Activated T-cell treated with anti-CD3 and anti-CD28 coated beads for 1 hour (primary cell): Measurements from ENCODE around the gene TRERF1.
"Not testable (repeated sequence)": the region's sequence is repeated elsewhere in the genome, so short reads cannot be mapped to it uniquely, and the experiment has no call there.

Experiments
- DNase-seq: peaks from one replicate; pipeline ENCODE4 v3.0.0-alpha.2; 2020; ENCODE audit warnings: low read depth

The TRERF1 gene

GRCh38 chr6:42449917-42450476, 1.7 kb downstream of the TRERF1 start:
- no peak for DNase-seq

GRCh38 chr6:42448927-42449659, 2.6 kb downstream of the TRERF1 start:
- no peak for DNase-seq

GRCh38 chr6:42448391-42448790, 3.3 kb downstream of the TRERF1 start:
- DNase-seq: no peak

GRCh38 chr6:42446996-42447395, 4.7 kb downstream of the TRERF1 start:
- no peak for DNase-seq

GRCh38 chr6:42446370-42446769, 5.4 kb downstream of the TRERF1 start:
- DNase-seq: no peak

GRCh38 chr6:42445955-42446354, 5.8 kb downstream of the TRERF1 start:
- not testable (repeated sequence) for DNase-seq

GRCh38 chr6:42443312-42444060, 8.2 kb downstream of the TRERF1 start:
- no peak for DNase-seq

GRCh38 chr6:42441697-42442081, 10.0 kb downstream of the TRERF1 start:
- DNase-seq: no peak

GRCh38 chr6:42440778-42441696, 10.7 kb downstream of the TRERF1 start:
- no peak for DNase-seq

GRCh38 chr6:42440027-42440426, 11.7 kb downstream of the TRERF1 start:
- DNase-seq: no peak

- no peak for DNase-seq
Observed at GRCh38 chr6:42436825-42437224, 14.9 kb downstream of the TRERF1 start.

- no peak for DNase-seq
Observed at GRCh38 chr6:42434237-42434636, 17.5 kb downstream of the TRERF1 start.

GRCh38 chr6:42433409-42433808, 18.3 kb downstream of the TRERF1 start:
- no peak for DNase-seq

- no peak for DNase-seq
Observed at GRCh38 chr6:42431877-42432276, 19.8 kb downstream of the TRERF1 start.

GRCh38 chr6:42431356-42431755, 20.4 kb downstream of the TRERF1 start:
- no peak for DNase-seq

- DNase-seq: no peak
Observed at GRCh38 chr6:42429836-42430235, 21.9 kb downstream of the TRERF1 start.

GRCh38 chr6:42429042-42429585, 22.6 kb downstream of the TRERF1 start:
- no peak for DNase-seq

GRCh38 chr6:42428326-42429041, 23.2 kb downstream of the TRERF1 start:
- DNase-seq: peak; percentile 17

GRCh38 chr6:42427871-42428270, 23.9 kb downstream of the TRERF1 start:
- DNase-seq: no peak

GRCh38 chr6:42426191-42426590, 25.5 kb downstream of the TRERF1 start:
- no peak for DNase-seq

GRCh38 chr6:42424906-42425474, 26.7 kb downstream of the TRERF1 start:
- no peak for DNase-seq
